Stimulated activated naive CD8-positive, alpha-beta T cell treated with anti-CD3 and anti-CD28 coated beads, Interleukin-15, Interleukin-2, amounts not matched to agents 100 U/mL and 50 U/mL, for 24 hours (primary cell): ENCODE measurements around the gene SLCO4A1.

Experiments
- ATAC-seq: fragments of 150-1000 bp; cut with Tn5 transposase; one replicate; pipeline ENCODE4 v1.10.0; 2021
- DNase-seq: peaks from one replicate; pipeline ENCODE4 v3.0.0; 2021

SLCO4A1 gene

DNA sequence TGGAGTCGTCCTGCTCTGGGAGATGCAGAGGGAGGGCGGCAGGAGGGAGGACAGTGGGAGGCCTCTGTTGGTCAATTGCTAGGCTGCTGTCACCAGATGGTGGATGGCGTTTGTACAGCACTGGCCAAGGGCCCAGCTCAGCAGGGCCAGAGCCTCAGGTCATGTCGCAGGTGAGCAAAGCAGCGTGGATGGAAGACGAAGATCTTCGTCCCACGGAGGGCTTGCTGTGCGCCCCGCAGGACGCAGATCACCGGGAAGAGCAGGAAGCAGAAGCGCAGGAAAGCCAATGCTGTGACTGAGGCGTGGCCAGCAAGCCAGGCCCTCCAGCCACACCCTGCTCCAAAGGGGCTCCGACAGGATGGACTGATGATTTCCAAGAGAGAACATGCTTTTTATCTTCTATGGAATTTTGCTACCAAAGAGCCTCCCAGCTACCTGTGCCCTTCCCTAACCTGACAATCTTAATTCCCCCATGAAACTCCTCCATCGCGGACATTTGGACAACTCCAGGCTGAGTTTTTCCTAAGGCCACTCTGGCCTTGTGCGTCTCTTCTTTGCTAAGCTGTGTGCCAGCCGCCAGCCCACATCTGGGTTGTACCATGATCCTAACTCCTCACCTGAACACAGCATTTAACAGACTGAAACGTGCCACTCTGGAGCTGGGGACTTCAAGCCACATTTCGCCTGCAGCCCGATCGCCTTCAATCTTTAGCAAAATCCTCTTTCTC, 3.5 kb upstream of the SLCO4A1 start:
- no peak for ATAC-seq
- DNase-seq, result no peak

DNA sequence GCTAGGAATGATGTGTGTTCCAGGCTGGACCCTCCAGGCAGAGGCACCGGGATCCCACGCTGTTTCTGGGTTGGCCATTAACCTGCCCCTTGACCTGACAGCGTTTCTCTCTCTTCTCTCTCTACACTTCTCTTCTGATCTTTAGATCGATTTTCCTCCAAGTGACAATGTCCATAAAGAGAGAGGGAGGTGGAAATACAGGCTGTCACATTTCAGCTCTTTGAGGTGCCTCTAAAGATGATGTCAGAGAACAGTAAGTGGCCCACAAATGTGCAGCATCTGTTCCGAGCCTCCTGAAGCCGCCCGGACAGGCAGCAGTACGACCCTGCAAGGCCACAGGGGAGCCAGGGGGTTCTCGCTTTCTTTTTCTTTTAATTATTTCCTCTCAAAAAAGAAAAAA, 2.5 kb upstream of the SLCO4A1 start:
- ATAC-seq (no peak), DNase-seq (no peak)

DNA sequence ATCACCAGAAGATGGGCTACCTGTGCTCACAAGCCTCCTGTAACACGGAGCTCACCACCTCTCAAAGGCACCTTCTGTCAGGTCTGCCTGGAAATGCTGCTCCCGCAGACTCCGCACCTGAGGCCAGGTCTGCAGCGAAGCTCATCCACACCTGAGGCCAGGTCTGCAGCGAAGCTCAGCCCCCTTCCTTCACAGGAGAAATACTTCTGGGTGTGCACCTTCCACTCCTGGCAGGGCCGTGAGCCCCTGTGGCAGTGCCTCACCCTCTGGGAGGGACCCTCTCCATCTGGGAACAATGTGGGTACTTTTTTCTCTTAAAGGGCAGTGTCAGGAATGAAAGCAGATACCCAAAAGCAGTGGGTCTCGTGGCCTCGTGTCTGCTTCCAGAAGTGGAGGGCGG, 1.4 kb upstream of the SLCO4A1 start:
- DNase-seq (no peak), ATAC-seq (no peak)

DNA sequence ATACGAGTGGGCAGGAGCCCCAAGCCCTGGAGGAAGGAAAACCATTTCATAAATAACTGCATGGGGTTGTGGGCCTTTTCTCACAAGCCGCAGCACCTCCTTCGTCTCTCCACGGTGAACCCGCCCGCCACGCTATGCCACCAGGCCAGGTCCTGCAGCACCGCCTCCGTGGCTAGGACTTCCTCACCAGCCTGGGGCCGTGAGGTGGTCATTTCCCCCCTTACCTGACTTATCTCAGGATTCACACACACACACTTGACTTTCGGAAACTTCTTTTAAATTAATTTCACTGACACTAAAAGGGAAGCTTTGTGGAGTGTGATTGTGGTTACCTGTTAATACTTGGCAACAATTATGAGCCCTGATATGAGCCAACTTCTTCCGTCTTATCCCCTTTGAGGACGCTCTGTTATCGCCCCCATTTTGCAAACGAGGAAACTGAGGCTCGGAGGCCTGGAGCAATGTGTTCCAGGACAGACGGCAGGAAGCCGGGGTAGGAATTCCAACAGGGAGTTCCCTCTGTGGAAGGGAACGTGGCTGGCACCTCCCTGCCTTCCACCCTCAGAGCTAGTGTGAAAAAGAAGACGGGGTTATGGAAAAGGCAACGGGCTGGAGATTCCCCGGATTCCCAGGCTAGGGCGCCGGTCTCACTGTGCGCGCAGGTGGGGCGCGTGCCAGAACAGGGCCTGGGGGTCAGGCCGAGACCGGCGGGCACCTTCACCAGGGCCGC, 817 bp upstream of the SLCO4A1 start:
- ATAC-seq, result no peak
- DNase-seq, result peak; percentile 33

DNA sequence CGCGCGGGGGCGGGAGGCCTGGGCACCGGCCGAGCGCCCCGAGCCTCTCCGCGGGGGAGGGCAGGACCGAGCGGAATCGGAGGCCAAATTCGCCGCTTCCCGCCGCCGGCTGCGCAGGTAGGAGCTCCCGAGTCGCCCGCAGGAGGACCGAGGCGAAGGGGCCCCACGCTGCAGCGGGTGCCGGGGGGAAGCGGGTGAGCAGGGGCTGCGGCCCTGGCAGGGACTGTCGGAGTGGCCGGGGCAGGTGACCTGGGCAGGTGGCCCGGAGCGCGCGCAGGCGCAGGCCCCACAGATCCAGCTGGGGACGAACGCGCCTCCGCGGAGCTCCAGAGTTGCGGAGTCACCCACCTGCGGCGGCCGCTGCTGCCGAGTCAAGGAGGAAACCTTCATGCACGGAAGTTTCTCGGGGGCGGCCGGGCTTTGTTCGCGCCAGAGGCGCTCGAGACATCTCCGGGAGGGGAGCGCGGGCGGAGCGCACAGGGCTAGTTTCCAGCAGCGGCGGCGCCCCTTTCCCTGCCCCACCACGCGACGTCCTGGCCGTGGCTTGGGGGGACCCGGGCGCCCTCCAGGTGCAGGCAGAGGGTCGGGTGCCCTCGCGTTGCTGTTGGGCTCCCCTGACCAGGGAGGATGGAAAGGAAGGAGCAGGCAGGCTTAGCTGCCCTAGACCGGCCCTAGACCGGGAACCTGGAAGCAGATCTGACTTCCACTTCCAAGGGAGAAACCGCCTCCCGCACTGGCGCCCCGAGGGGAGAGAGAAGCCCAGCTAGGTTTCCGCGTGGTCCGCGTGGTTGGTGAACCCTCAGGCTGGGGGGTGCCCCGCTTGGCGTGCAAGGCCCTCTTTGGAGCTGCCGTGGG, 590 bp downstream of the SLCO4A1 start:
- peak; percentile 63 for DNase-seq
- peak; percentile 26 for ATAC-seq

DNA sequence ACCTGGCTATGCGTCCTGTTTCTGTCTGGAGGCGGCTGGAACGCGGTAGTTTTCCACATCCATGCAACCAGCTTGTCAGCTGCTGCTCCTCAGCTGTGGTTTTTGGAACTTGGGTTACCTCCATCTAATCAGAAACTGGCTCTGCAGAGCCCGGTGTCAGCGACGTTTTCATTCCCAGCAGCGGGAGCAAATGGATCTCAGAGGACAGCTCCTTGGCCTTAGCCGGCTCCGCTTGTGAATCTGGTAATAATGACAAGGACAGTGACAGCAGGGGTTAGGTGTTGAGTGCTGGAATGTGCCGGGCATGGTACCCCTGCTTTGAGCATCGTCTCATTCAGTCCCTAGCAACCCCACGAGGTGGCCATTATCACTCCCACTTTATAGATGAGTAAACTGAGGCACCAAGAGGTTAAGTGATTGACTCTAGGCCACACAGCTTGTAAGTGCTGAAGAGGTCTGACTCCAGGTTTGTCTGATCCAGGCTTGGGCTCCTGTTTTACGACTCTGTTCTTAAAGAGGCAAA, 1.3 kb downstream of the SLCO4A1 start:
- ATAC-seq (no peak), DNase-seq (no peak)

DNA sequence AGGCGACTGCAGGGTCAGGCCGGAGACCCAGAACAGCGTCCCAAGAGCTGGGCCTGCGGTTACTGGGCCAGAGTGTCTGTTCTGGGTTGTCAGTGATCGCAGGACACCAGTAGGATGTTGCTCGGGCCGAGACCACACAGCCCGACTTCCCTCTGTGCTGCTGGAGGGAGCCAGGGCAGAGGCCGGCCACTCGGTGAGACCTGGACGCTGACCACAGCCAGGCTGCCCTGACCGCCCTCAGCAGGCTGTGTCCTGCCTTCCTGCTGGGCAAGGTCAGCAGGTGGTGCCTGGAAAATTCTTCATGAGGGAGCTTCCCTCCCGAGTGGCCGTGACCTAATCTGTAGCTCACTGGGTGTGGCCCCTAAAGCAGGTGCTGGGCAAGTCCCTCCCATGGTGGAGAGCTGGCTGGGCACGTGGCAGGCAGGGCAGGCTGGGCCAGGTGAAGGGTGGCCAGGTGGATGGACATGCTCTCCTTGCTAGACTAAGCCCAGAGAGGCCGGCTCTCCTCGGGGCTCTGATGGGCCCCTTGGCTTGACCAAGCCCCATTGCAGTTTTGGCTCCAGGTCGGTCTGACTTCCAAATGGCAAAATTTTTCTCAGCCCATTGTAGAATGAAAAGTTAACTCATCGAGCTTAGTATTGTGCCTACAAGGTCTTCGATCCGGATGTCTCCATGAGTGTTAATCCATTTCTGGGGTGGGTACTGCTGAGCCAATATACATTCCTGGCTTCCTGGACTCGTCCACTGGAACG, 1.9 kb downstream of the SLCO4A1 start:
- ATAC-seq (no peak), DNase-seq (no peak)

DNA sequence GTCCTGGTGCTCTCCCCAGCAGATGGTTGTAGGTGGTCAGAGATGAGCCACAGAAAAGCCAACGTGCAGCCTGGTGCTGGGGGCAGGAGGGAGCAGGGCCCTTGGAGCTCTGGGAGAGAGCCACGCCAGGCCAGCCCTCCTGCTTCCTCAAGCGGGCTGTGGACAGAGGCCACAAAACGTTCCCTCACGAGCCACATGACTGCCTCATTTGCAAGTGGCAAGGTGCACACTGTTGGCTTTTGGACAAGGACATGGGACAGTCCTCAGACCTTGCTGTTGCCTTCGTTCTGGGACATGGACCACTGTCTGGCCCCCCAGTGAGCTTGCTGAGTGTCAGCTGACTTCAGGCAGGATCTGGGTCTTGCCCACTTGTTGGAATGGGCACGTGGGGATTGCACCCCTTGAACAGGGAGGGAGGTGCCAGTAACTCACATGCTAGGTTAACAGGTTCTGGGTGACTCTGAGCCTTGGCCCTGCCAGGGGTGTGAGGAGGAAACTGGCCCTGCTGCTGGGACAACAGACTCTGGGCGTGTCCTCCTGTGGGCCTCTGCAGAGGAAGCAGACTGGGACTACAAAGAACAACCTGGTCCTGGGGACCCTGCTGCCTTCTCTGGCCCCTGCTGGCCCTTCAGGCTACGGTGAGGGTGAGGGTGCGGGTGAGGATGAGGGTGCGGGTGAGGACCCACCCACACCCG, 2.6 kb downstream of the SLCO4A1 start:
- no peak for DNase-seq
- no peak for ATAC-seq

DNA sequence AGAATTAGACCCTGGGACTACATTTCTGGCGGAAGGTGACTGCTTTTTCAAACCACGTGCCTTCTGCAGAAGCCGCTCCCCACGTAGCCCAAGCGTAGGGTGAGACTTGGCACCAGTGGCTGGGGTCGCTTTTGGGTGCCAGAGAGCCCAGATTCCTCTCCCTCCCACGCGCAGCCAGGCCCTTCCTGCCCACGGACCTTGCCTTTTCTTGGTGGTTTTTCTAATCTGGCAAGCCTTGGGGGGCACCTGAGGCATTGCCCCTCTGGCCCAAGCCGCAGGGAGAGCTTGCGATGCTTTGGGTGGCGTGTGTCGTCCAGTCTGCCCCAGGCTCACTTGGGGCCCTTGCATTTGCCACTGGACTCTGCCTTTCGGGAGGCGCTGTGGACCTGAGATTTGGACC, 3.3 kb downstream of the SLCO4A1 start:
- no peak for DNase-seq
- no peak for ATAC-seq

DNA sequence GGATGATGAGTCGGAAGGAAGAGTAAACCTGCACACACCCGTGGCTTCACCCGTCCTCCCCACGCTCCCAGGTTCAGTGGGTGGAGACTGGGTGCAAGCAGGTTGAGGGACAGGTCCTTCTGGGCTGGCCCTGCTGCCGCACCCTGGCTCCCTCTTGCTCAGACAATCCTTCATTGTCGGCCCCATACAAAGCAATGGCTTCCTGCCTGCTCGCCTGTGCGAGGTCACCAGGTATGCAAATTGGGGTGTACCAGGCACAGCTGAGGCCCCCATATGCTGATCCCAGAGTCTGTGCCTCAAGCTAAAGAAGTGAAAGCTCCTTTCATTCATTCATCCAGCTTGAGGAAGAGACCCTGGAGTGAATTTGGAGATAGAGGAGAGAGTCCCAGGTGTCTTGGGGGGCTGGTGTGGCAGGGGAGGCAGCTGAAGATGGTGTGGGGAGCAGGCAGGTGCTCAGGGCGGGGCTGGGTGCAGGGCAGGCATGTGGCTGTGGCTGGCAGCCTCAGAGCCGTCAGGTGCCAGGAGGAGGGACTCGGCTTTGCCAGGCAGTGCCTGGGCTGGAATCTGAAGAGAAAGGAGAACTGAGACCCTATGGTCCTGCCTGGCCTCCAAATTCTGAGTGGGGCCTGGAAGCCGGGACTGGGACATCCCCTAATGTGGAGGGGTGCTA, 4.7 kb downstream of the SLCO4A1 start:
- DNase-seq, result no peak
- no peak for ATAC-seq

DNA sequence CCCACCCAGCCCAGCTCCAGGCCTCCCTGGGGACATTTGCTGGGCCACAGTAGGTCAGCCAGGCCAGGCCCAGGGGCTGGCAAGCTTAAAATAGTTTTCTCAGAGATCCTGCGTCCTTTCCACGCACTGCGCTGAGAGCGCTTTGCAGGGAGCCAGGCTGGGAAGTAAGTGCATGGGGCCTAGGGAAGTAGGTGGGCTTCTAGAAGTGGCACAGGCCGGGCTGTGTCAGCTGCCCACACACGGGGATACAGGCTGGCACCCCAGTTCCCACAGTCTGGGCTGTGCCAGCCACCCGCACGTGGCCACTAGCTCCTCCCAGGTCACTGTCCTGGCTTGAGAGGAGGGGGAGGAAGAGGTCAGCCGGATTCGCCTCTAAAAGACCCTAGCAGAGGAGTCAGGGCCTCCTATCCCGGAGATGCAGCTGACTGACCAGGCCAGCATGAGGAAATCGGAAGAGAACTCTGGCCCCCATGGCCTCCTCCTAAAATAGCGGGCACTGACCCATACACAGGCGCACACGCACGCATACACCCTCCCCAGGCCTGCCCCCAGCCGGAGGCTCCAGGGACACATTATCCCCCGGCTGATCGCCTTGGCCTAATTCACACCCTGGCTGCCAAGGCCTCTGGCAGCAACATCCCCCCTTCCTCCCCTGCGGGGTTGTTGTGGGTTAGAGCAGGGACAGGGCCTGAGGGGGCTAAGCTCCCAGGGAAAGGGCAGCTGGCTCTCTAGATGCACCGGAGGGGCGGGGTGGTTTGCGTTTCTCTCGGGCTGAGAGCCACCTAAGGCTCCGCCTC, 5.4 kb downstream of the SLCO4A1 start:
- ATAC-seq (no peak), DNase-seq (no peak)

DNA sequence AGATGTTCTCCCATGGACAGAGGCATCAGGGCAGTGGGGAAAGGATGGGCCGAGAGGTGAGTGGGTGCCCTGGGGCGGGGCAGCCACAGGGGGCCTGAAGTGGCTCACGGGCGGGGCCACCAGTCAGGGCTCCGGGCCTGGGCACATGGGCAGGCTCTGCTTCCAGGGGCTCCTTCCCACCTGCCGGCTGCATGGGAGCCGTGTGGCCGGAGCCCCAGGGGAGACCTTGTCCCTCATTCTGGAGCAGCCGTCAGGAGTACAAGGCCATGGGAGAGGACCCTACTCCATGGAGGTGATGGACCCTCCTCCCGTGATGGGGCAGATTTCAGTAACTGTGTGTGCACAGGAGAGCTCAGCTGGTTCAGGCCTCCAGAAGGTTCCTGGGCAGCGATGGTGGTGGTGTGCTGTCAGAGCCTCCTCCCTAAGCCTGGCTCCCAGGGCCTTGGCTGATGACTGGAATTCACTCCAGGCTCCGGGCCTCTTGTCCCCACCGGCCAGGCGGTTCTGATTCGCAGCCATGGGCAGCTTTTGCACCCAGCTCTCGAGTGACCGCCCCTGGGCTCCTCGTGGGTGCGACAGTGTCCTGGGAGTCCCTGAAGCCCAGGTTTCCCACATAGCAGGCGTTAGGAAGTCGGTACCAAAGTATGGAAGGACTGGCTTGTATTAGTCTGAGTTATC, 6.2 kb downstream of the SLCO4A1 start:
- ATAC-seq (no peak), DNase-seq (no peak)

DNA sequence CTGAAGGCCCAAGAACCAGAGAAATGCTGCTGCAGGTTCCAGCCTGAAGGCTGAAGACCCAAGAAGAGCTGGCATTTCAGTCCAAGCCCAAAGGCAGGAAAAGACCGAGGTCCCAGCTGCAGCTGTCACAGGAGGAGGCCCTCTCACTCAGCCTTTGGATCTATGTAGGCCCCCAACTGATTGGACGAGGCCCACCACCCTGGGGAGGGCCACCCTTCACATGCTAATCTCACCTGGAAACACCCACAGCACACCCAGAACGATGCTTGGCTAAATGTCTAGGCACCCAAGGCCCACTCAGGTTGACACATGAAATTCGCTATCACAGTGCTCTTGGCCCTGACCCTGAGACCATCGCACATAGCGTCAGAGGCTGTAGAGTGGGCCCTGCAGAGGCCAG, 6.8 kb downstream of the SLCO4A1 start:
- no peak for ATAC-seq
- no peak for DNase-seq

DNA sequence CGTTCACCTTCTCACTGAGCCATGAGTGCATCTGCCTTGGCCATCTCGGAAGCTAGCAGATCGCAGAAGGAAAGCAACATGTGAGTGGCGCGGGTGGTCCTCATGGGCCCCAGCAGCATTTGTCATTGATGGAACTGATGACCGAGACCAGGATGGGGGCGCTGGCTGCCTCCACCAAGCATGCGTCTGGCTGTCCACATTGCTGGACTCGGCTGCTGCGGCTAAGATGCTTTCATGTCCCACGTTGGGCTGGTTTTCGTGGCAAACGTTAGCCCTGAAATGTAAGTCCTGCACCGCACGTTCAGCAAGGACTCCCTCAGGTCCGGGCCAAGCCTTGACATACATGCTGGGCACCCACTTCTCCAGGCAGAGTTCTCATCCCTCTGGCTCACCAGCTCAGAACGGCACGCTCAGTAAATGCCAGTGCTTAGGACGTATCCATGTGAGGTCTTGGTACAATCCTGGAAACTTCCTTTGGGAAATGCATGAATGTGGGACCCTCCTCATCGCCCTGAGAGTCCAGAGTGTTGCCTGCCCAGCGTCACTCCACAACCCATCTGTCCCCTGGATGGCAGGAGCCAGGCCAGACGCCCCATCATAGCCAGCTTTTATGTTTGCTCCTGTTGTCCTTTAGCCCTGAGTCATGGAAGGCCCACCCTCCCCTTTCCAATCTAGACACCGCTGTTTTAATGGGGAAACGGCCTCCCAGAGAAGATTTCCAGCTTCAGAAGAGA, 8.4 kb downstream of the SLCO4A1 start:
- DNase-seq (no peak), ATAC-seq (peak; percentile 1)

DNA sequence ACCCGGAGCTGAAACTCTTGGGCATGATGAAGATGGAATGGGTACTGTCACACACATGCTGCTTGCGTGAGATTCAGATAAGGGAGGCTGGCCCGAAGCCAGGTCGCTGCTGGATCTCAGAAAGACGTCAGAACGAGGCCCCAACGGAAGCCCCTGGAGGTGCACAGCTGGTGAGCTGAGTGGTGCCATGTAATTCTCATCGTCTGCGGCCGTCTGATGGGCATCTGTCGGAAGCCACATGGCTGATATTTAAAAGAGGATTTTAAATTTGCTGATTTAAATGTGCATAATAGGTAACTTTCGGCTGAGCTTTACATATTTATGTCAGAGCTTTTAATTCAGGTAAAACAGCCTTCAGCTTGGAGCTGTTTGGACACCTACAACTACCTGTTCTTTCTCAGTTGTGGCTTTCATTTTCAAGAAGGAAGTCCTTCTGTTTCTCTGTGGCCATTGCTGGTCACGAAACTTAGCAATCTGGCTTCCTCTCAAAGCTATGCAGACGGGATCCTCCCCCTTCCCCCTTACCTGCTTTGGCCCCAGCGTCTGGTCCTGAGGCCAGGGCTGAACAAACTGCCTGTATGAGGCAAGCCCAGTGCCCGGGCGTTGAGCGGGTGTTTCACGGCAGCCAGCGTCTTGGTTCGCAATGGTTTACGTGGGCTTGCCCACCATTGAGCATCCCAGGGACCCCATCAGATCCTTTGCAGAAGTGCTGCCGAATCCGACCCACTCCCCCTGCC, 9.2 kb downstream of the SLCO4A1 start:
- DNase-seq (peak; percentile 78), ATAC-seq (peak; percentile 72)

DNA sequence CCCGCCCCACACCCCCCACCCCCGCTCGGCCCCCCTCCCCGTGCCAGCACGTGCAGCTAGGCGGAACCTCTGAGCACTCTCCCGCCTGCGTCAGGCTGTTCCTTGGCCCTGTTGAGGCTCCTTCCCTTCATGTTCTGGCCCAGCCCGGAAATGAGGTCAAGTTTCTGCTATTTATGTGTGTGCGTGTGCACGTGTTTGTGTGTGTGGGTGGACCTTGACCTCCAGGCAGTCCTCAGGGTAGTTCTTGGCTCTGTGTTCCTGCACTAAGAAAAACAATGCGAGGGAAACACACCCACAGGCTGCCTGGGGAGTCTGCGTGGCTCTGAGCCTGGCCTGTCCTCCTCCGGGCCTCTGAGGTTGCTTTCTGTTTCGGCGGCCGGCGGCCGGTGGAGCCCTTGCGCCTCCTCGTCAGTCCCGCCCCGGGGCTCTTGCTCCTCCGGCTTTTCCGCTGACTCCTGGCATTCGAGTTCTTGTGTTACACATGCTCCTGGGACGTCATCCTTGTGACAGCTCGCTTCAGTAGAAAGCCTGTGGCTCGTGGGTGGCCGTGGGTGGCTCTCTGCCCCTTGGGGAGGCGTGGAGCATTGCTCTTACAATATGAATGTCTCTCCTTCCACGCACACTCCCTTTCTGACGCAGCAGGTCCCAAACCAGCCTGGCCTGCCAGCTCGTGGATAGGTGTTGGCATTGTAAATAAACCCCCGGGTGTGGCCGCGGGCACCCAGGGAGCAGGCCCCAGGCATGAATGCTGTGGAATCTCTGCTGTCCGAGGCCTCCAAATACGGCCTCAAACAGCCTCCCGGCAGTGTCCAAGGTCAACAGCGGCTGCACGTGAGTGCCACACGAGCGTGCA, 10.0 kb downstream of the SLCO4A1 start:
- DNase-seq (peak; percentile 59), ATAC-seq (peak; percentile 56)

DNA sequence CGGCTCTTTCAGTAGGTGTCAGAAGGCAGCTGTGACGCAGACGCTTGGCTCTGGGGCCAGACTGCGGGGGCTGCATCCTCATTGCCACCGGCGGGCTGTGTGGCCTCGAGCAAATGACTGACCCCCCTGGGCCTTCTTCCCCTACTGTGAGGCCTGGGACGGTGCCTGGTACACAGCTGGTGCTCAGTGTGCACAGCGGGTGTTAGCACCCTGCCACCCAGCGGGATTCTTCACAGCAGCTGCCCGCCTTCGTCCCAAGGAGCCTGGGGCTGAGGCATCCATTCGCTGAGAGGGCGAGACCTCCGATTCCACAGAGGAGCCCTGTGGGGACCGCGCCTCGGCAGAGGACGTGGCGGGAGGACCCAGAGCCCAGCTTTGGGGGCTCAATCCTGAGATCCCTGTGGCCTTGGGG, 10.6 kb downstream of the SLCO4A1 start:
- ATAC-seq (no peak), DNase-seq (no peak)
